ENCODE data around the gene PRRC2B. TPM values are rescaled to one million over a fixed set of nuclear protein-coding genes. Genes with fewer than 3 reads are reported as not detected.

PRRC2B gene
- total RNA-seq, 2 experiments from 2014 or later, result 157 to 171 TPM

GRCh38 chr9:131522257-131523085, 128.6 kb downstream of the PRRC2B start:
- Mint-ChIP-seq H3K27ac (no peak overlapping the region), H3K27me3 (ENCODE audit: low read depth) (no peaks in the 10 kb centered on the region), H3K4me1 (ENCODE audit: low read depth) (no peaks in the 10 kb centered on the region), H3K9me3 (no peaks in the 10 kb centered on the region), H3K36me3 (ENCODE audit: low read depth) (peaks cover 12% of the 10 kb centered on the region), H3K4me3 (no peak overlapping the region)
- intact Hi-C loops (cut with micrococcal nuclease), result no loop called here
- no peak for DNase-seq
- CTCF ChIA-PET, result no interaction called here

DNA sequence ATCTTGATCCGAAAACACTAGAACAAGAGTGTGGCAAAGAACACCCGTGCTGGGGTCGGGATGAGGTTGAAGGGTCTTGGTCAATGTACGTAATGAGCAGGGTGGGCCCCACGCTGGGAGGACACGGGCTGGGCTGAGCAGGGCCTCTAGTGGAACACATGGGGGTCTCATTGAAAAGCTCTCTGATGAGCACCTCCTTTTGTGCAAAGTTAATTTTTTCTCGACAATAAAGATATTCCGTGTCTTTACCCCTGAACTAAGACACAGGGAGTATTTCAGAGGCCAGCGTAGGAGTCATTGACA, 129.2 kb downstream of the PRRC2B start:
- no peak for DNase-seq
- Mint-ChIP-seq H3K4me1 (ENCODE audit: low read depth) (no peaks in the 10 kb centered on the region), H3K27ac (no peak overlapping the region), H3K36me3 (ENCODE audit: low read depth) (peaks cover 12% of the 10 kb centered on the region), H3K9me3 (no peaks in the 10 kb centered on the region), H3K4me3 (no peak overlapping the region), H3K27me3 (ENCODE audit: low read depth) (no peaks in the 10 kb centered on the region)
- intact Hi-C loops (cut with micrococcal nuclease), result no loop called here
- CTCF ChIA-PET, result no interaction called here

DNA sequence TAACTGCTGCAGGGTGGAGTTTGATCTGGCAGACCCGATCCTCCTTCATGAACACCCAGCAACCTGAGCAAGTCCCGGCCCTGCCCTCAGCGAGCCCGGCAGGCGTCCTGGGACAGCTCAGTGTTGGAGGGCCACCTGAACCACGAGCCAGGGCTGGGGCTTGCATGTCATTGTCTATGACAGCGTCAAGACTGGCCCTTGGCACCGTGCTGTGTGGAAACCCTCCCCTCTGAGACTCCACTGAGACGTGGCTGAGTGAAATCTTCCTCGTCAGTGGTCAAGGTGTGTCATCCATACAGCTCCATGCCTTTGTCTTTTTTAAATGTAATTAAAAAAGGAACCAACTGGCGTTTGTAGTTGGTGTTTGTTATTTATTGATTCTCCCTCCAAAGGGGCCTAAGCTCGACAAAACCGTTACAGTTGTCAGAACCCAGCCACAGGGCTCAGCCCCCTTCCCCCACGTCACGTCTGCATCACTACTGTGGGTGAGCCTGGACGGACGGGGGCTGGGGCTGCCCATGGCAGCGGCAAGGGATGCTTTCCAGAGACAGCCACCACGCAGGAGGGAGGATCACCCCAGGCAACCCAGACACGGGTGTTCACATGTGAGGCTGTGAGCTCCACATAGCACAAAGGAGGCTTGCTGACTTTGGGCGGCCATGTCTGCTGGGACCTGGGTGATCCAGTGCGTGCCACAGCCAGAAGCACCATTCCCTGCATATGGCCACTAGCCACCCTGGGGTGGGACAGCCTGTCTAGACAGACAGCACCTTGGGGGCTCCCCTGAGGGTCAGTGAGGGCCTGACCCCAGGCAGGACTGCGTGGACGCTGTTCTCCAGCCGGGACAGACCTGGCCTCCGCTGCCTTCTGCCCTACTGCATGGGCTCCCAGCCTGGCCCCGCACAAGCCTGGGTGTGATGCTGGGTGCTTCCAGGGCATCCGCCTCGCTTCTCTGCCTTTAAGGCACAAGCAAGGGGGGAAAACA, 129.9 kb downstream of the PRRC2B start:
- Mint-ChIP-seq H3K27ac (no peak overlapping the region), H3K4me1 (ENCODE audit: low read depth) (peaks cover 2% of the 10 kb centered on the region), H3K36me3 (ENCODE audit: low read depth) (peaks cover 17% of the 10 kb centered on the region), H3K27me3 (ENCODE audit: low read depth) (no peaks in the 10 kb centered on the region), H3K4me3 (no peak overlapping the region), H3K9me3 (no peaks in the 10 kb centered on the region)
- intact Hi-C loops (cut with micrococcal nuclease), result no loop called here
- DNase-seq, result no peak
- CTCF ChIA-PET, result no interaction called here

- Mint-ChIP-seq H3K36me3 (ENCODE audit: low read depth) (peaks cover 17% of the 10 kb centered on the region), H3K4me3 (no peak overlapping the region), H3K4me1 (ENCODE audit: low read depth) (peaks cover 3% of the 10 kb centered on the region), H3K27me3 (ENCODE audit: low read depth) (no peaks in the 10 kb centered on the region), H3K27ac (no peak overlapping the region), H3K9me3 (no peaks in the 10 kb centered on the region)
- intact Hi-C loops (cut with micrococcal nuclease), result no loop called here
- CTCF ChIA-PET, result no interaction called here
- DNase-seq, result no peak
Measured at GRCh38 chr9:131524665-131525315, 130.9 kb downstream of the PRRC2B start.

GRCh38 chr9:131525643-131526565, 132.0 kb downstream of the PRRC2B start:
- CTCF ChIA-PET, result no interaction called here
- peaks cover 18% of the 10 kb centered on the region for H3K36me3 Mint-ChIP-seq (ENCODE audit: low read depth)
- no peak for DNase-seq
- intact Hi-C loops (cut with micrococcal nuclease), result no loop called here
- peaks cover 5% of the 10 kb centered on the region for H3K4me1 Mint-ChIP-seq (ENCODE audit: low read depth)
- H3K27me3 Mint-ChIP-seq (ENCODE audit: low read depth), result no peaks in the 10 kb centered on the region
- H3K4me3 Mint-ChIP-seq, result no peak overlapping the region
- H3K27ac Mint-ChIP-seq, result no peak overlapping the region
- H3K9me3 Mint-ChIP-seq, result no peaks in the 10 kb centered on the region

DNA sequence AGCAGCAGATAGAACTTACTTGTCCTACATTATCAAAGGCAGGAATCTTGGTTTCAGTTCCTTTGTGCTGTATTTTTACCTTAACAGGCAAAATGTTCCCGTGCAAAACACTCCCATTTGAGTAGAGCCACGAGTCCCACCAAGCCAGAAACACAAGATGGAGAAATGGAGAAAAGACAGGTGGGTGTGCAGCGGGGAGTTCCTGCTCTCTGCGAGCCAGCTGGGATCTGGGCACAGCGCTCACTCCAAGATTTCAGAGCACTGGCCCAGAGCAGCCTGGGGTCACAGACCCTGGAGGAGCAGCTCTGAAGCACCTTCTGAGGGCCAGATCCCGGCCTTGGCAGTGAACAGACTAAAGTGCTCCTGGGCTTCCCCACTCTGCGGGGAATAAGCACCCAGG, 134.3 kb downstream of the PRRC2B start:
- Mint-ChIP-seq H3K27ac (no peak overlapping the region), H3K9me3 (no peaks in the 10 kb centered on the region), H3K27me3 (ENCODE audit: low read depth) (no peaks in the 10 kb centered on the region), H3K4me1 (ENCODE audit: low read depth) (peaks cover 5% of the 10 kb centered on the region), H3K36me3 (ENCODE audit: low read depth) (peaks cover 17% of the 10 kb centered on the region), H3K4me3 (no peak overlapping the region)
- DNase-seq, result no peak
- intact Hi-C loops (cut with micrococcal nuclease), result no loop called here
- CTCF ChIA-PET, result interaction anchor here (0.7 kb wide), 1 partner anchor 109 kb away, joined by 3 read pairs; no protein-coding TSS in a partner anchor

DNA sequence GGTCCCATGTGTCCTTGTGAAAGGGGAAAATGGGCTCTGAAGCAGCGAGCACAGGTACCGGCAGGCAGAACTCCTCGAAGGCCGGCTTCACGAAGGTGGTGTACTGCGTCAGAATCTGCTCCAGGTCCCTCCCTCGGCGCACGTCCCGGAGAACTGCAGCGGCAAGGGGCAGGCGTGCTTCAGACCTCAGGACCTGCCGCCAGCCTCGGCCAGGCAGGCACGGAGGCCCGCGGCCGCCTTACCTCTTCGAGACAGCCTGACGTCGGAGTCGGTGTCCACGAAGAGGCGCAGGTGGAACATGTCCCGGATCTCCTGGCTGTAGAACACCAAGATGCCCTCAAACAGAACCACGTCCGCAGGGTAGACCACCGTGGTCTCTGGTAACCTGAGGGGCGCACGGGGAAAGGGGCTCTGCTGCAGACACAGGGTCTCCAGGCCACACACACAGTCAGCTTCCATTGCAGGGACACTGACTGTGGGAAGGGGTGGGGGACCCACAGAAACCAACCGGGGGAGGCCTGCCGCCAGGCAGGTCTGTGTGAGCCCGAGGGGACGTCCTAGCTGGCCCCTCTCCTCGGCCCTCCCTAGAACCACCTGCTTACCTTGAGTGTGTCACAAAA, 135.1 kb downstream of the PRRC2B start:
- Mint-ChIP-seq H3K27me3 (ENCODE audit: low read depth) (no peaks in the 10 kb centered on the region), H3K4me3 (no peak overlapping the region), H3K27ac (no peak overlapping the region), H3K9me3 (no peaks in the 10 kb centered on the region), H3K4me1 (ENCODE audit: low read depth) (peaks cover 5% of the 10 kb centered on the region), H3K36me3 (ENCODE audit: low read depth) (peaks cover 17% of the 10 kb centered on the region)
- no peak for DNase-seq
- intact Hi-C loops (cut with micrococcal nuclease), result no loop called here
- CTCF ChIA-PET, result interaction anchor here (0.9 kb wide), 1 partner anchor 179 kb away, joined by 3 read pairs; no protein-coding TSS in a partner anchor

- H3K4me1 Mint-ChIP-seq (ENCODE audit: low read depth), result peaks cover 14% of the 10 kb centered on the region
- H3K9me3 Mint-ChIP-seq, result no peaks in the 10 kb centered on the region
- peak overlapping the region; percentile 65 for H3K27ac Mint-ChIP-seq
- intact Hi-C loops (cut with micrococcal nuclease), result loop anchor here (2.0 kb wide), 1 partner anchor 29 kb away; no protein-coding TSS in a partner anchor
- peaks cover 17% of the 10 kb centered on the region for H3K36me3 Mint-ChIP-seq (ENCODE audit: low read depth)
- no peak for DNase-seq
- no peaks in the 10 kb centered on the region for H3K27me3 Mint-ChIP-seq (ENCODE audit: low read depth)
- CTCF ChIA-PET, result interaction anchor here (0.9 kb wide), 1 partner anchor 179 kb away, joined by 3 read pairs; no protein-coding TSS in a partner anchor
- H3K4me3 Mint-ChIP-seq, result peak overlapping the region; percentile 75
Measured at GRCh38 chr9:131529597-131530545, 136.0 kb downstream of the PRRC2B start.

GRCh38 chr9:131530546-131530919, 136.6 kb downstream of the PRRC2B start:
- peaks cover 14% of the 10 kb centered on the region for H3K36me3 Mint-ChIP-seq (ENCODE audit: low read depth)
- peaks cover 18% of the 10 kb centered on the region for H3K4me1 Mint-ChIP-seq (ENCODE audit: low read depth)
- intact Hi-C loops (cut with micrococcal nuclease), result loop anchor here (2.0 kb wide), 1 partner anchor 30 kb away; no protein-coding TSS in a partner anchor
- DNase-seq, result peak; percentile 20
- H3K4me3 Mint-ChIP-seq, result peak overlapping the region; percentile 75
- H3K27me3 Mint-ChIP-seq (ENCODE audit: low read depth), result no peaks in the 10 kb centered on the region
- H3K27ac Mint-ChIP-seq, result peak overlapping the region; percentile 65
- H3K9me3 Mint-ChIP-seq, result no peaks in the 10 kb centered on the region
- CTCF ChIA-PET, result no interaction called here

- Mint-ChIP-seq H3K4me3 (peak within 1 kb of the TSS; percentile 75), H3K27me3 (ENCODE audit: low read depth) (no peaks in the 10 kb centered on the region), H3K36me3 (ENCODE audit: low read depth) (peaks cover 13% of the 10 kb centered on the region), H3K27ac (peak within 1 kb of the TSS; percentile 65), H3K4me1 (ENCODE audit: low read depth) (peaks cover 18% of the 10 kb centered on the region), H3K9me3 (no peaks in the 10 kb centered on the region)
- peak; percentile 73 for DNase-seq
- CTCF ChIA-PET, result no interaction called here
- intact Hi-C loops (cut with micrococcal nuclease), result loop anchor here (1.0 to 2.0 kb wide), 2 partner anchors 27 to 30 kb away; no protein-coding TSS in a partner anchor
Measured at GRCh38 chr9:131530920-131531832, 137.3 kb downstream of the PRRC2B start, which contains the start of gene UCK1. Gene UCK1 (minus strand): TSS chr9:131531263. CDS start chr9:131531174, 89 bp downstream.

Data from activated naive CD4-positive, alpha-beta T cell treated with anti-CD3 and anti-CD28 coated beads for 36 hours (primary cell).